HepG2 (cell line): ENCODE data around the gene WASF1. TPM values are rescaled to one million over a fixed set of nuclear protein-coding genes. Genes with fewer than 3 reads are reported as not detected.

Experiments used
- IRF9 ChIP-seq: sonication (generic); formaldehyde crosslinking; IDR thresholded peaks from 2 replicates; pipeline ENCODE4 v1.8.0; 2022; ENCODE audit warnings: missing genetic modification reagents, mild to moderate bottlenecking, borderline replicate concordance
- PAXIP1 ChIP-seq: sonication (generic); formaldehyde crosslinking; conservative IDR thresholded peaks from 2 replicates; pipeline ENCODE4 v1.4.0; 2020; ENCODE audit warnings: mild to moderate bottlenecking, missing genetic modification reagents, moderate library complexity
- SALL2 ChIP-seq: sonication (generic); formaldehyde crosslinking; IDR thresholded peaks from 2 replicates; pipeline ENCODE4 v1.8.1; 2023; ENCODE audit warnings: mild to moderate bottlenecking, missing genetic modification reagents, inconsistent platforms
- SNAPC5 ChIP-seq: sonication (generic); formaldehyde crosslinking; IDR thresholded peaks from 2 replicates; pipeline ENCODE4 v1.8.1; 2023; ENCODE audit warnings: mild to moderate bottlenecking, missing genetic modification reagents, borderline replicate concordance
- SOX13 ChIP-seq, 3 experiments: fragments of 450-650 bp in 1 of 3; sonication (generic) in 1 of 3; formaldehyde crosslinking in 1 of 3; IDR thresholded peaks in 2 of 3; conservative IDR thresholded peaks in 1 of 3; 2 replicates each; pipeline versions ENCODE4 v1.5.0 to v1.6.1; 2016 to 2020; ENCODE audit warnings: antibody characterized with exemption in 1 of 3, mild to moderate bottlenecking in 1 of 3, missing compliant biosample characterization in 1 of 3, missing genetic modification reagents in 1 of 3, moderate library complexity in 1 of 3
- U2AF2 ChIP-seq: fragments of 200-400 bp; formaldehyde crosslinking; IDR thresholded peaks from 2 replicates; pipeline ENCODE4 v1.6.1; 2017; ENCODE audit warnings: low read depth, mild to moderate bottlenecking, low read length
- ZBTB44 ChIP-seq: sonication (generic); formaldehyde crosslinking; IDR thresholded peaks from 2 replicates; pipeline ENCODE4 v1.4.0; 2020; ENCODE audit warnings: missing genetic modification reagents
- ZBTB7A ChIP-seq: sonication (generic); formaldehyde crosslinking; IDR thresholded peaks from 2 replicates; pipeline ENCODE4 v1.8.0; 2022; ENCODE audit warnings: mild to moderate bottlenecking, missing genetic modification reagents
- ZC3H13 ChIP-seq: sonication (generic); formaldehyde crosslinking; IDR thresholded peaks from 2 replicates; pipeline ENCODE4 v1.8.1; 2023; ENCODE audit warnings: mild to moderate bottlenecking, missing genetic modification reagents, moderate library complexity
- ZNF263 ChIP-seq: sonication (generic); formaldehyde crosslinking; IDR thresholded peaks from 2 replicates; pipeline ENCODE4 v1.4.0; 2020; ENCODE audit warnings: missing genetic modification reagents
- ZNF274 ChIP-seq: sonication (generic); formaldehyde crosslinking; IDR thresholded peaks from 2 replicates; pipeline ENCODE4 v1.5.1; 2020; ENCODE audit warnings: mild to moderate bottlenecking, missing genetic modification reagents
- ZNF318 ChIP-seq: sonication (generic); formaldehyde crosslinking; IDR thresholded peaks from 2 replicates; pipeline ENCODE4 v1.4.0; 2020; ENCODE audit warnings: mild to moderate bottlenecking, missing genetic modification reagents
- polyA plus RNA-seq, 8 experiments: library from polyadenylated mRNA; depleted of rRNA in 3 of 8; stranded (reverse) in 7 of 8; unstranded in 1 of 8; fragments of >200 nt; fragmentation: Illumina TruSeq in 4 of 8; extraction: Trizol in 4 of 8; gene quantifications; 2 replicates each; pipeline versions ENCODE4 v1.2.1 to v1.2.3, GENCODE V29; 2011 to 2016; ENCODE audit warnings: low read depth in 4 of 8, missing spikeins in 1 of 8, mixed read lengths in 1 of 8; ENCODE audit not compliant: insufficient read depth in 1 of 8
- total RNA-seq, 5 experiments: library from RNA; depleted of rRNA; stranded (reverse); fragments of >200 nt; fragmentation: Illumina TruSeq; extraction: Trizol; gene quantifications; 2 replicates each; pipeline ENCODE4 v1.2.3, GENCODE V29; 2016; ENCODE audit warnings: low read depth in 1 of 5

Gene WASF1
- total and polyA plus RNA-seq, 2 of the 13 experiments (the other 11 are each of a cell fraction or from before 2014, with no cell fraction given) = 8.5 to 17.3 TPM

- TF ChIP-seq PAXIP1 (CRISPR knock-in tag) = peak; percentile 59
- TF ChIP-seq ZNF263 (CRISPR knock-in tag) = peak; percentile 59
- TF ChIP-seq ZC3H13 (CRISPR knock-in tag) = peak; percentile 22; the same call in 1 of the 2 replicates
- TF ChIP-seq ZNF274 (CRISPR knock-in tag) = 0 out of 2 replicates have a peak, but pooled peaks have one; percentile 14
- TF ChIP-seq U2AF2 = no peak
- no peak for TF ChIP-seq SOX13 (IDR thresholded peaks at IDR 0.05)
- no peak; a peak in 1 of 4 replicates for TF ChIP-seq SOX13 (CRISPR knock-in tag; conservative IDR thresholded peaks at IDR 0.05 in 1 of 2, IDR thresholded peaks at IDR 0.05 in 1 of 2)
- no peak; the same call in 1 of the 2 replicates for TF ChIP-seq IRF9 (CRISPR knock-in tag)
- peak; percentile 80; the same call in 1 of the 2 replicates for TF ChIP-seq ZBTB7A (CRISPR knock-in tag)
- no peak for TF ChIP-seq ZBTB44 (CRISPR knock-in tag)
- TF ChIP-seq SNAPC5 = no peak
- no peak for TF ChIP-seq ZNF318 (CRISPR knock-in tag)
- TF ChIP-seq SALL2 (CRISPR knock-in tag) = peak; percentile 84
Observed at GRCh38 chr6:110179406-110180227, at the start of gene WASF1 (continued).
